ENCODE data around the gene ADAM30.
"Not testable (repeated sequence)": the region's sequence is repeated elsewhere in the genome, so short reads cannot be mapped to it uniquely, and the experiment has no call there.

Gene ADAM30

DNA sequence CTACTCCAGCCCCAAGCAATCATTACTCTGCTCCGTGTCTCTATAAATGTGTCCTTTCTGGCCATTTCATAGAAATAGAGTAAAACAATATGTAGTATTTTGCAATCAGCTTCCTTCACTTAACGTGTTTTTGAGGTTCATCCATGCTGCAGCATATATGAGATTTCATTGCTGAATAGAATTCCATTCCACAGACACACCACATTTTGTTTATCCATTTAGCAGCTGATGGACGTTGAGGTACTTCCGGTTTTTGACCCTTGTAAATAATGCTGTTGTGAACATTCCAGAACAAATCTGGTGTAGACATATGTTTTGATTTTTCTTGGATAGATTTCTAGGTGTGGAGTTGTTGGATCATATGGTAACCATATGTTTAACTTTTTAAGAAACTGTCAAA is 30.7 kb downstream of the ADAM30 start:
- DNase-seq (ENCODE audit: extremely low read depth, low read depth): peak; percentile 70
- TF ChIP-seq, protein P1, sequence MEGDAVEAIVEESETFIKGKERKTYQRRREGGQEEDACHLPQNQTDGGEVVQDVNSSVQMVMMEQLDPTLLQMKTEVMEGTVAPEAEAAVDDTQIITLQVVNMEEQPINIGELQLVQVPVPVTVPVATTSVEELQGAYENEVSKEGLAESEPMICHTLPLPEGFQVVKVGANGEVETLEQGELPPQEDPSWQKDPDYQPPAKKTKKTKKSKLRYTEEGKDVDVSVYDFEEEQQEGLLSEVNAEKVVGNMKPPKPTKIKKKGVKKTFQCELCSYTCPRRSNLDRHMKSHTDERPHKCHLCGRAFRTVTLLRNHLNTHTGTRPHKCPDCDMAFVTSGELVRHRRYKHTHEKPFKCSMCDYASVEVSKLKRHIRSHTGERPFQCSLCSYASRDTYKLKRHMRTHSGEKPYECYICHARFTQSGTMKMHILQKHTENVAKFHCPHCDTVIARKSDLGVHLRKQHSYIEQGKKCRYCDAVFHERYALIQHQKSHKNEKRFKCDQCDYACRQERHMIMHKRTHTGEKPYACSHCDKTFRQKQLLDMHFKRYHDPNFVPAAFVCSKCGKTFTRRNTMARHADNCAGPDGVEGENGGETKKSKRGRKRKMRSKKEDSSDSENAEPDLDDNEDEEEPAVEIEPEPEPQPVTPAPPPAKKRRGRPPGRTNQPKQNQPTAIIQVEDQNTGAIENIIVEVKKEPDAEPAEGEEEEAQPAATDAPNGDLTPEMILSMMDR (IDR thresholded peaks at IDR 0.05; ENCODE audit: low read depth, low read length): no peak

DNA sequence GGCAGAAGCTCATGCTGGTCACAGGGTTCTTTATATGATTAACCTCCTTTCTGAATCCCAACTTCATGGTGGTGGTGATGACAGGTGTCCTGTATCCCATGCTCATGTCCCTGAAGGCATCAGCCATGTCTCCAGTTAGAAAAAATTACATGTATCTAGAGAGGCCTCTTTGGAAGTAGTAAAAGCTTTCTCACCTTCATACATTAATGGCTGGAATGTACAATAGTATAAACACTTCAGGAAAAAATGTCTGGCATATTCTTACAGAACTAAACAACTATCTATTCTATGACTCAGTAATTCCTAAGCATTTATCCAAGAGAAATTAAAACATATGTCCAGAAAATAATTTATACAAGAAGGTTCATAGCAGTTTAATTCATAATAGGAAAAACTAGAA is 34.0 kb downstream of the ADAM30 start:
- DNase-seq (ENCODE audit: extremely low read depth, low read depth): no peak
- TF ChIP-seq, protein P1 (IDR thresholded peaks at IDR 0.05; ENCODE audit: low read depth, low read length): no peak

DNA sequence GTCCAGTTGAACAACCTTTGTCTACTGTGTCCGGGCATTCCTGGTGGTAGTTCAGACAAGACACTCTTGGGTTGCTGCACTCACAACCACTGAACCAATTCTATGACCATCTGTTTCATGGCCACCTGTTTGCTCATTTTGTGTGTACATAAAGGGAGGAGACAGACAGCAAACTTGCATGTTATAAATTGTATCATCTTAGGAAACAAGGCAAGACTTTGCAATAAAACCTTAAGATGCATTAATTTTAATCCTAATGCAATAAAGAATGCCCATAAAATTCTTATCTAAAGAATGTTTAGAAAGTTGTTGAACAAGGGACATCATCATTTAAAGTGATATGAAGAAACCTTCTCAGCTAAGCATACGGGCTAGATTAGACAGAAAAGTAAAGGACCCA is 34.8 kb downstream of the ADAM30 start:
- TF ChIP-seq, protein P1 (IDR thresholded peaks at IDR 0.05; ENCODE audit: low read depth, low read length): no peak
- DNase-seq (ENCODE audit: extremely low read depth, low read depth): no peak

DNA sequence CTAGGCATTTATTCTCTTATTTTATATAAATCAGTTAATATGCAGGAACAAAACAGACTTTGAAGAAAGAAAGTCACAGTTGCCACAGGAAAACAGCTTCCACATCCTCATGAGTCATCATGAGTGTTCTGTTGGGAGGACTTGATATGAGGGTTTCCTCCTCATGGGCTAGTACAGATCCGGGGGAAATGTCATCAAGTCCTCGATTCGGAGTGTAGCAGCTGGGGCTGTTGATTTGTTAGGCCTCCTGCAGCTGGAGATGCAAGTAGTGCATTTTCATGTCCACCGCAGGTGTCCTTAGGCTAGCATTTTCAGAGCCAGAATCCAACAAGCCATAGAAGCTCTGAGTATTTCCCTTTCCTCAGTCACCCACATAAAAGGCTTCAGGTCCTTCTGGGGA is 36.7 kb downstream of the ADAM30 start:
- TF ChIP-seq, protein P1 (IDR thresholded peaks at IDR 0.05; ENCODE audit: low read depth, low read length): no peak
- no peak for DNase-seq (ENCODE audit: extremely low read depth, low read depth)

DNA sequence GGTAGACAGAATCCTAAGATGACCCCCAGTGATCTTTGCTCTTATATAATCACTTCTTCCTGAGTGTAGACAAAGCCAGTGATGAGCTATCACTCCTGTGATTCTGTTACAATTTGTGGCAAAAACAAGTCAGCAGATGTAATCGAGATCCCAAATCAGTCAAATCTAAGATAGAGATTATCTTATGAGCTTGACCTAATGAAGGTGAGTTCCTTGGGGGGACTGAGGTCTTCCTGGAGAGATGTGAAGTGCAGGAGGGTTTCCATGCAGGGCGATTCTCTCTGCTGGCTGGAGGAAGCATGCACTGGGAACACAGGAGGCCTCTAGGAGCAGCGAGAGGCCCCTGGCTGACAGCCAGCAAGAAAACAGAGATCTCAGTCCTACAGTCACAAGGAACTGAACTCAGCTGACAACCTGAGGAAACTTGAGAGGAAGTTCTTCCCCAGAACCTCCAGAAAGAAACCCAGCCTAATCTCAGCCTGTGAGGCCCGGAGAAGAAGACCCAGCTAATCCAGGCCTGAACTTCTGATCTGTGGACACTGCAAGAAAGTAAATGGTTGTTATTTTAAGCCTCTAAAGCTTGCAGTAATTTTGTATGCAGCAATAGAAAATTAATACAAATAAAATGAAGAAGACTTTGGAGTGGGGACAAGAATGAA is 37.6 kb downstream of the ADAM30 start:
- not testable (repeated sequence) for DNase-seq (ENCODE audit: extremely low read depth, low read depth)

DNA sequence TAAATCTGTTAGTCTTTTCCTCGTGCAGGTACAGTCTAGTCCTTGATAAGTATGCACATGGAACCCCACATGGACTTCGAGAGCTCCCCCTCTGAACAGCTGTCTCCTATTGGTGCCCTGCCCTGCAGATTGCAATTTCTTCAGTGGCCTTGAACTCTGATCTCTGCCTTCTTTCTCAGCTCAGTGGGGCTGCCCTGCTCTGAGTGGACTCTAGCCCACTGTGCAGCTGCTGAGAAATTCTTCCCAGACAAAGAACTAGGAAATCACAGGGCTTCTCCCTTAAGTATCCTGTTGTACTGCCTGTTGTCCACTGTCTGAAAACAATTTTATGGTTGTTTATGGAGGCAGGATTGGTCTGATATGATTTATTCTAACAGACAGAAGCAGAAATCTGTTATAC is 38.2 kb downstream of the ADAM30 start:
- TF ChIP-seq, protein P1 (IDR thresholded peaks at IDR 0.05; ENCODE audit: low read depth, low read length): no peak
- no peak for DNase-seq (ENCODE audit: extremely low read depth, low read depth)

DNA sequence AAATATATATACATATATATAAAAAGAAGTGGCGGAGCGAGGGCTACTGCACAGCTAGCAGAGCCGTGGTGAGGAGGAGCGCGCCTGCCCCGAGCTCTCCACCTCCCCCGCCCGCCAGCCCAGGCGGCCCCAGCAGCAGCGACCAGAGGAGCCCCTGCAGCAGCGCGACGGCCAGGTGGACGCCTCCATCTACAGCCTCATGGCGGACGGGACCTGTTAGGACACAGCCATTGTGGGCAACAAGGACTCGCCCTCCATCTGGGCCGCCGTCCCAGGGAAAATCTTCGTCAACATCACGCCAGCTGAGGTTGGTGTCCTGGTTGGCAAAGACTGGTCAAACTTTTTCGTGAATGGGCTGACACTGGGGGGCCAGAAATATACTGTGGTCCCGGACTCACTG is 43.2 kb downstream of the ADAM30 start:
- TF ChIP-seq, protein P1 (IDR thresholded peaks at IDR 0.05; ENCODE audit: low read depth, low read length): no peak
- DNase-seq (ENCODE audit: extremely low read depth, low read depth): no peak

DNA sequence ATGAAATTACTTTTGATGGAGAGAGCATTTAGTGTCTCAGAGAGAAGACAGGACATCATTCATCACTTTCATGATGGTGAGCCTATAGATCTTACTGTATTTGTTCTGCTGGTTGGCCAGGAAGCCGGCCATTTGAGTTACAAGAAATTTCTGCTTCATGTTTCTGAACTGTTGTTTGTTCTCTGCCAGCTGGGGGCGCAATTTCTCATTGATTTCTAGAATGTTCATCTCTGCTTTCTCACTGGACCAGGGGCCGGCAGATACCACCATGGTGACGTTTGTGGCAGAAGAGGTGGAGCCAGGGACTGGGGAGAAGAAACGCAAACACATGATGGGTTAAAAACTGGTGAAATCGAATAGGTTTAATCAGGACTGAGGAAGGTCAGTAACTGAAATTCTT is 52.1 kb downstream of the ADAM30 start:
- TF ChIP-seq, protein P1 (IDR thresholded peaks at IDR 0.05; ENCODE audit: low read depth, low read length): peak; percentile 15
- DNase-seq (ENCODE audit: extremely low read depth, low read depth): not testable (repeated sequence)
